ENCODE results near the gene BAIAP2. TPM values are rescaled to one million over a fixed set of nuclear protein-coding genes. Genes with fewer than 3 reads are reported as not detected.
"Not testable (repeated sequence)": the region's sequence is repeated elsewhere in the genome, so short reads cannot be mapped to it uniquely, and the experiment has no call there.

The BAIAP2 gene
- total RNA-seq, 1 donor from 2014 or later, result 48.9 TPM

DNA sequence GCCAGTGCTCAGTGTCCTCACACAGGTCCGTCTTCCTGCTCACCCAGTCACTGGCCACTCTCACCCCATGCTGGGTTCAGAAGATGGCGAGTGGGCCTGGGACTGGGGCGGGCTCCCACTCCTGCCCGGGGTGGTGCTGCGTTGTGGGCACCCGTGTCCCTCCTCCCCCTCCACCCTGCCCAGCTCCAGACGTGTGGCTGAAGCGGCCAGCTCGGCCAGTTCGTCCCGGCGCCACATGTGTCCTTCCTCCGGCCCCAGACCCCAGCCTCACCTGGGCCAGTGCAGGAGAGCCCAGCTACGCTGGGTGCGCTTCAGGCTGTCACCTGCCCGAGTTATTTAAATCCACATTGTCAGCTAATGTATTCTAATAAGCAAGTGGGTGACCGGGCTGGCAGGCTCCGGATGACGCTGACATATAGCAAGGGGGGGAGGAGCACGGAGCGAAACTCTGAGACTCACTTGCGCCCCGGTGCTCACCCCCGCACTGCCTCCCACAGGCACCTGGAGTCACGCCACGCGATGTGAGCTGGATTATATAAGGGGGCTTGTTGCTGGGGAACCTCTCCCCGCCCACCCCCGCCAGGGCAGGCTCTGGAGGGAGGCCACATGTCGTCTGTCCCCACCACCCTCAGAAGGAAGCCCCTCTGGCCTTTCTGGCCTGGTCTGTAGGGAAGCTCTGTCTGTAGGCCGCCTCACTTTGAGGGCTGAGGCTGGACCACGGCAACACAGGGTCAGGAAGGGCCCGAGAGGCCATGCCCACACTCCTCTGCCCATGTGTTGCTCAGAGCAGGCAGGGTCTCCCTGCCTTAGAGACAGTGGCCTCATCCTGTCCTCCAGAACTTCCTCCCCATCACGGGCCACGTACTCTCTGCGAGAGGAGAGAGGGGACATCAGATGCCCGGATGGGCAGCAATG lies 7.1 kb upstream of the BAIAP2 start:
- Mint-ChIP-seq H3K27me3 (ENCODE audit: low read depth) (peaks cover 3% of the 10 kb centered on the region), H3K4me1 (peaks cover 35% of the 10 kb centered on the region)
- TF ChIP-seq, protein P1, sequence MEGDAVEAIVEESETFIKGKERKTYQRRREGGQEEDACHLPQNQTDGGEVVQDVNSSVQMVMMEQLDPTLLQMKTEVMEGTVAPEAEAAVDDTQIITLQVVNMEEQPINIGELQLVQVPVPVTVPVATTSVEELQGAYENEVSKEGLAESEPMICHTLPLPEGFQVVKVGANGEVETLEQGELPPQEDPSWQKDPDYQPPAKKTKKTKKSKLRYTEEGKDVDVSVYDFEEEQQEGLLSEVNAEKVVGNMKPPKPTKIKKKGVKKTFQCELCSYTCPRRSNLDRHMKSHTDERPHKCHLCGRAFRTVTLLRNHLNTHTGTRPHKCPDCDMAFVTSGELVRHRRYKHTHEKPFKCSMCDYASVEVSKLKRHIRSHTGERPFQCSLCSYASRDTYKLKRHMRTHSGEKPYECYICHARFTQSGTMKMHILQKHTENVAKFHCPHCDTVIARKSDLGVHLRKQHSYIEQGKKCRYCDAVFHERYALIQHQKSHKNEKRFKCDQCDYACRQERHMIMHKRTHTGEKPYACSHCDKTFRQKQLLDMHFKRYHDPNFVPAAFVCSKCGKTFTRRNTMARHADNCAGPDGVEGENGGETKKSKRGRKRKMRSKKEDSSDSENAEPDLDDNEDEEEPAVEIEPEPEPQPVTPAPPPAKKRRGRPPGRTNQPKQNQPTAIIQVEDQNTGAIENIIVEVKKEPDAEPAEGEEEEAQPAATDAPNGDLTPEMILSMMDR (IDR thresholded peaks at IDR 0.05; ENCODE audit: unreplicated experiment), result no peak

DNA sequence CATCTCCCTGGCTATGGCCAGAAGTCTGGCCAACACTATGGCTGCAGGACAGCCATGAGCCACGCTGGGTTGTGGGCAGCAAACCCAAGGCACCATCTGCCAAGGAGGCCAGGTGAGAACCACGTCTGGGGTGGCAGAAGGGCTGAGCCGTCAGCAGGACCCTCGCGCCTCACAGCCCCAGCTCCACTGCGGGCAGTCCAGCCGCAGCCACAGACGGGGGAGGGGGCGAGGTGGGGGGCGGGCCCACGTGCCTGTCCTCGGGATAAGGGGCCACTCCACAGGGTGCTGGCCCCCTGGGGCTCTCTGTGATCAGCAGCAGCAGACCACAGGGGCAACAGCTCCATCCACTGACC lies 6.5 kb upstream of the BAIAP2 start:
- DNase-seq (ENCODE audit: low spot score in 2 of 2, unreplicated experiment in 2 of 2), result no peak
- H3K9me3 Mint-ChIP-seq, result no peaks in the 10 kb centered on the region
- H3K36me3 Mint-ChIP-seq, result no peaks in the 10 kb centered on the region
- TF ChIP-seq, protein P1 (IDR thresholded peaks at IDR 0.05; ENCODE audit: unreplicated experiment), result no peak
- H3K4me3 Mint-ChIP-seq, result no peak overlapping the region
- H3K27ac Mint-ChIP-seq, result no peak overlapping the region
- H3K4me1 Mint-ChIP-seq, result peaks cover 41% of the 10 kb centered on the region
- H3K27me3 Mint-ChIP-seq (ENCODE audit: low read depth), result peaks cover 3% of the 10 kb centered on the region

More for the DNA sequence above, 7.1 kb upstream of the BAIAP2 start:
- H3K9me3 Mint-ChIP-seq, result no peaks in the 10 kb centered on the region
- DNase-seq (ENCODE audit: low spot score in 2 of 2, unreplicated experiment in 2 of 2), result no peak
- H3K4me3 Mint-ChIP-seq, result no peak overlapping the region
- no peaks in the 10 kb centered on the region for H3K36me3 Mint-ChIP-seq
- no peak overlapping the region for H3K27ac Mint-ChIP-seq

DNA sequence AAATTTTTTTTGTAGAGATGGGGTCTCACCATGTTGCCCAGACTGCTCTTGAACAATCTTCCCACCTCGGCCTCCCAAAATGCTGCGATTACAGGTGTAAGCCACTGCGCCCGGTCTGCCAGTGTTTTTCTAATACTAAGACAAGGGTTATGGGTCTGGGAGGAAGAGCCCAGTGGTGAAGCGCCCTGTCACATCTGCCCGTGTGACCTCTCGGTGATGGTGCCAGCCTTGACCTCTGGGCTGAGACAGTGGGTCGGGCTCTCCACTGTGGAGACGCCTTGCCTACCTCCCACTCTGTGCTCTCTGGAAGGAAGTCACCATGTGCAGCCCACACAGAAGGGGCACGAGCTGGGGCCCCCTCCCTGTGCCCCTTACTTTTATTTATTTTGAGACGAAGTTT lies 5.1 kb upstream of the BAIAP2 start:
- Mint-ChIP-seq H3K4me3 (no peak overlapping the region), H3K27me3 (ENCODE audit: low read depth) (no peaks in the 10 kb centered on the region), H3K27ac (no peak overlapping the region), H3K36me3 (no peaks in the 10 kb centered on the region), H3K9me3 (no peaks in the 10 kb centered on the region), H3K4me1 (peaks cover 46% of the 10 kb centered on the region)
- TF ChIP-seq, protein P1 (IDR thresholded peaks at IDR 0.05; ENCODE audit: unreplicated experiment), result no peak
- no peak for DNase-seq (ENCODE audit: low spot score in 2 of 2, unreplicated experiment in 2 of 2)

DNA sequence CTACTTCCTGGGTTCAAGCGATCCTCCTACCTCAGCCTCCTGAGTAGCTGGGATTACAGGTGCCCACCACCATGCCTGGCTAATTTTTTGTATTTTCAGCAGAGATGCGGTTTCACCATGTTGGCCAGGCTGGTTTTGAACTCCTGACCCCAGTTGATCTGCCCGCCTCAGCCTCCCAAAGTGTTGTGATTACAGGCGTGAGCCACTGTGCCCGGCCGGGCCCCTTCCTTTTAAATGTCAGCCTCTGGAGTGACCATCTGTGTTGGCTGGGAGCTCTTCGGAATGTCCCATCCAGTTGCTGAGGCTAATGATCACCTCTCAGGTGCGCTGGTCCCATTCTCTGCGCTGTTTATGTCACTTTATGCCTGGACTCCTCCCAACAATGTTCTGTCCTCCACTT lies 4.6 kb upstream of the BAIAP2 start:
- DNase-seq (ENCODE audit: low spot score in 2 of 2, unreplicated experiment in 2 of 2); H3K27ac Mint-ChIP-seq; H3K4me3 Mint-ChIP-seq; H3K27me3 Mint-ChIP-seq (ENCODE audit: low read depth); H3K36me3 Mint-ChIP-seq; H3K9me3 Mint-ChIP-seq: not testable (repeated sequence)
- peaks cover 43% of the 10 kb centered on the region for H3K4me1 Mint-ChIP-seq

DNA sequence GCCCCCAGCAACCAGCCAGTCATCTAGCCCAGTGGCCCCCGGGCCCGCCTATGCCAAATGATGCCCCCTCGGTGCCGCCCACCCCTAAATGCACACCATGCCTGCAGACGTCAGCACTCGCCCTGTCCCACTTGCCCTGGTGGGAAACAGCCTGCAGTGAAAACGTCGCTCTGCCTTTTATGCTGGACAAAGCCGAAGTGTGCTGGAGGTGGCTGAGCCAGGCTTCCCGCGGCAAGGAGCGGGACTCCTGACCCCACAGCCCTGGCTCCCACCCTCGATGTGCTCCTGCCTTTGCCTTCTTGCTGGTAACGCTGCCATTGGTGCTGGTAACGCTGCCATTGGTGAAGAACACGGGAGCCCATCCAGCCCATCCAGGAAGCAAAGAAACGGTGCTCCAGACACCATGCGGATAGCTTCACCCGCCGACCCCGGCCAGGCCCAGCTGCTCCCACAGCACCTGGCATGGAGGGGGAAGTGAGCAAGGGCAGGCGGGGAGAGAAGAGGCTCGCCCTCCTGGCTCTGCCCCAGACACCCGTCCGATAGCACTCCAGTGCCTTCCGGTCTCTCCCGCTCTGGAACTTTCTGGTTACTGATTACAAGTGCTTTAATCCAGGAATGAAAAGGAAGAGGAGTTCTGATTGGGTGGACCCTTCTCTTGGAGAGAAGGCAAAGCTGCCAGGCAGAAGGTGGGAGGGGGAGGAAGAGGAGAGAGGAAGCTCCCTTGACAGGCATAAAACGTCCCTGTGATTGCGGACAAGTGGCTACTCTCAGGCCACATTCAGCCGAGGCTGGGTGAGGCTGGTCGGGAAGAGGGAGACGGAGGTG lies 4.0 kb upstream of the BAIAP2 start:
- no peak for DNase-seq (ENCODE audit: low spot score in 2 of 2, unreplicated experiment in 2 of 2)
- TF ChIP-seq, protein P1 (IDR thresholded peaks at IDR 0.05; ENCODE audit: unreplicated experiment), result no peak
- Mint-ChIP-seq H3K4me1 (peaks cover 46% of the 10 kb centered on the region), H3K36me3 (no peaks in the 10 kb centered on the region), H3K27me3 (ENCODE audit: low read depth) (no peaks in the 10 kb centered on the region), H3K27ac (no peak overlapping the region), H3K4me3 (no peak overlapping the region), H3K9me3 (no peaks in the 10 kb centered on the region)
